PFSK-1 (cell line): ENCODE measurements around the gene SH3D21.

Experiments
- FOXP2 ChIP-seq: optimal IDR thresholded peaks from 2 replicates; pipeline ENCODE3; 2011; ENCODE audit warnings: borderline replicate concordance, control low read depth, inconsistent platforms; ENCODE audit not compliant: insufficient read depth; ENCODE audit errors: extremely low read length, extremely low read depth
- POLR2AphosphoS5 ChIP-seq: IDR thresholded peaks from 2 replicates; pipeline ENCODE4 v1.6.1; 2012; ENCODE audit warnings: low read depth, mild to moderate bottlenecking, control low read depth, low read length, moderate library complexity
- TAF1 ChIP-seq: IDR thresholded peaks from 2 replicates; pipeline ENCODE4 v1.6.1; 2012; ENCODE audit warnings: low read length, control low read depth, borderline replicate concordance; ENCODE audit not compliant: insufficient read depth
- TF ChIP-seq, protein P1 (sequence below), 2 experiments: IDR thresholded peaks; 2 replicates each; pipeline versions ENCODE4 v1.6.1 to v1.8.0; 2011 to 2012; ENCODE audit warnings: low read depth in 2 of 2, low read length in 2 of 2, control low read depth in 1 of 2, inconsistent platforms in 1 of 2, mild to moderate bottlenecking in 1 of 2, moderate library complexity in 1 of 2; ENCODE audit not compliant: insufficient read depth in 1 of 2

DNA sequence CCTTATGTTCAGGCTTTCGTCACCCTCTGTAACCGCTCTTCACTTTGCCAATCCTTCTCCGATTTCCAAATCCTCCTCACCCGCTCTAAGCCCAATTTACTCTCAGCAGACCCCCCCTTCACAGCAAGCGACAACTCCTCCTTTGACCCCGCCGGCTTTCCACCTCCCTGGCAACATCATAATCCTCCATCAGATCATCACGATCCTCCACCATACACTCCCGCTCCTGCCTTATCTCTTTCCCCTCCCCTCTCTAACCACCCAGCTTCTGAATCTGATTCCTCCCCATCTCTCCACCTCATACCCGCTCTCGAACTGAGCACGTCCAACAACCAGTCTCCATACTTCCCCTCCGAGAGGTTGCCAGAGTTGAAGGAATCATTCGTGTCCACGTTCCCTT is 24.8 kb downstream of the SH3D21 start:
- TF ChIP-seq POLR2AphosphoS5 (no peak), TAF1 (no peak), FOXP2 (no peak)
- TF ChIP-seq, protein P1, sequence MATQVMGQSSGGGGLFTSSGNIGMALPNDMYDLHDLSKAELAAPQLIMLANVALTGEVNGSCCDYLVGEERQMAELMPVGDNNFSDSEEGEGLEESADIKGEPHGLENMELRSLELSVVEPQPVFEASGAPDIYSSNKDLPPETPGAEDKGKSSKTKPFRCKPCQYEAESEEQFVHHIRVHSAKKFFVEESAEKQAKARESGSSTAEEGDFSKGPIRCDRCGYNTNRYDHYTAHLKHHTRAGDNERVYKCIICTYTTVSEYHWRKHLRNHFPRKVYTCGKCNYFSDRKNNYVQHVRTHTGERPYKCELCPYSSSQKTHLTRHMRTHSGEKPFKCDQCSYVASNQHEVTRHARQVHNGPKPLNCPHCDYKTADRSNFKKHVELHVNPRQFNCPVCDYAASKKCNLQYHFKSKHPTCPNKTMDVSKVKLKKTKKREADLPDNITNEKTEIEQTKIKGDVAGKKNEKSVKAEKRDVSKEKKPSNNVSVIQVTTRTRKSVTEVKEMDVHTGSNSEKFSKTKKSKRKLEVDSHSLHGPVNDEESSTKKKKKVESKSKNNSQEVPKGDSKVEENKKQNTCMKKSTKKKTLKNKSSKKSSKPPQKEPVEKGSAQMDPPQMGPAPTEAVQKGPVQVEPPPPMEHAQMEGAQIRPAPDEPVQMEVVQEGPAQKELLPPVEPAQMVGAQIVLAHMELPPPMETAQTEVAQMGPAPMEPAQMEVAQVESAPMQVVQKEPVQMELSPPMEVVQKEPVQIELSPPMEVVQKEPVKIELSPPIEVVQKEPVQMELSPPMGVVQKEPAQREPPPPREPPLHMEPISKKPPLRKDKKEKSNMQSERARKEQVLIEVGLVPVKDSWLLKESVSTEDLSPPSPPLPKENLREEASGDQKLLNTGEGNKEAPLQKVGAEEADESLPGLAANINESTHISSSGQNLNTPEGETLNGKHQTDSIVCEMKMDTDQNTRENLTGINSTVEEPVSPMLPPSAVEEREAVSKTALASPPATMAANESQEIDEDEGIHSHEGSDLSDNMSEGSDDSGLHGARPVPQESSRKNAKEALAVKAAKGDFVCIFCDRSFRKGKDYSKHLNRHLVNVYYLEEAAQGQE (IDR thresholded peaks at IDR 0.05; ENCODE audit: insufficient read depth in 1 of 2, low read depth in 2 of 2, low read length in 2 of 2): no peak
